ENCODE measurements around the gene TCP1. TPM values are rescaled to one million over a fixed set of nuclear protein-coding genes. Genes with fewer than 3 reads are reported as not detected.

The TCP1 gene
- total and polyA plus RNA-seq, 2 donors (not counting 3 experiments of a cell fraction or from before 2014, with no cell fraction given) = 168 to 302 TPM

DNA sequence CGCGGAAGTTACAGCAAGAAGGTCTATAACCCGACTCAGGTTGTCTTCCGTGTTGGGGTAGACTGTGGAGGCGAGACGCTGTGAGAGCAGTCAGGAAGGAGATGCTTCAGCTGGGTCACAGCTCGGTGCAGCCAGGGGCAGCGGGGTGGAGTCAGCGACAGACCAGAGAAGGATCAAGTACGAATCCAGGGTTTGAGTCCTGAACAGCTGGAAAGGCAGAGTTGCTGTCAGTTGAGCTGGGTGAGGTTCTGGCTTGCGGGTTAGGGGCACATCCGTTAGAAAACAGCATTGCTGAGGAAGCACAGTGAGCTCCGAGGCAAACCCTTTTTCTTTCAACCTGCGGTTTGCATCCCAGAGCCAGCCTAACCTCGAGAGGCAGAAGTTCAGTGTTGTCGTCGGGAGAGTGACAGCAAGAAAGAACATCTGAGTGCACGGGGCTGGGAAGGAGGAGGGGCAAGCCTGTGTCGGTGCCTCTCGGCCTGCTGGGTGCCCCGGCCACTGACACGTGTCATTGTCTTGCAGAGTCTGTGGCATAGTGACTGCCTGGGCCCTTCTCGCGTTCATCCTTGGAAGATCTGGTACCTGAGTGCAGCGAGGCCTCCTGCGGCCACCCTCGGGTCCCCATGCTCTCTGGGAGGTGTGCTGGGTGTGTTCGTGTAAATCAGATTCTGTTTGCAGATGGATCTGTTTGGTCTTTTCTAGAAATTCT, 30.7 kb upstream of the TCP1 start:
- dilution Hi-C loops (cut with MboI; ENCODE audit: extremely low pct_ligation_motif_present, low sequenced_read_pairs) (no loop called here), intact Hi-C loops (cut with micrococcal nuclease) (no loop called here)
- DNase-seq (ENCODE audit: low read depth, low spot score) (no peak), FAIRE-seq (no peak)
- BruUV-seq (replicated peaks) = no TSS peak
- no peaks in the 10 kb centered on the region for H3K36me3 ChIP-seq (ENCODE audit: control insufficient read depth in 2 of 2, extremely low read depth in 1 of 2, insufficient read depth in 2 of 2, low read length in 2 of 2)
- no peaks in the 10 kb centered on the region for H4K20me1 ChIP-seq (replicated peaks; ENCODE audit: control insufficient read depth, extremely low read depth, insufficient read depth, low read length)
- H3K9ac ChIP-seq (replicated peaks; ENCODE audit: extremely low read depth, insufficient read depth, low read length) = no peak overlapping the region
- H3K79me2 ChIP-seq (ENCODE audit: control insufficient read depth, insufficient read depth, low read length) = no peaks in the 10 kb centered on the region
- H3K27ac ChIP-seq (ENCODE audit: insufficient read depth, low read depth, low read length) = no peak overlapping the region
- no peaks in the 10 kb centered on the region for H3K4me1 ChIP-seq (ENCODE audit: control insufficient read depth, extremely low read depth, insufficient read depth, low read length)
- no peak overlapping the region for H3K4me2 ChIP-seq (ENCODE audit: insufficient read depth, low read length)
- H3K9me3 ChIP-seq (replicated peaks; ENCODE audit: control insufficient read depth, insufficient read depth, low read length) = no peaks in the 10 kb centered on the region
- H2AFZ ChIP-seq (ENCODE audit: low read depth, low read length) = no peak overlapping the region
- peaks cover 0 to 2% of the 10 kb centered on the region in 2 experiments for H3K27me3 ChIP-seq (ENCODE audit: control insufficient read depth in 2 of 2, insufficient read depth in 2 of 2, low read length in 2 of 2)
- POLR2A ChIA-PET = no interaction called here
- no peaks in the 10 kb centered on the region for H3K9me1 ChIP-seq (replicated peaks; ENCODE audit: control insufficient read depth, extremely low read depth, insufficient read depth, low read length)
- TF ChIP-seq MAX (IDR thresholded peaks at IDR 0.05; ENCODE audit: insufficient read depth, insufficient read length) (no peak), EZH2 (IDR thresholded peaks at IDR 0.05; ENCODE audit: borderline replicate concordance, low read depth, low read length, severe bottlenecking) (no peak), JUN (IDR thresholded peaks at IDR 0.05; ENCODE audit: borderline replicate concordance, insufficient read depth, insufficient read length, low read depth) (no peak), CTCF (IDR thresholded peaks at IDR 0.05; ENCODE audit: extremely low read depth in 1 of 2, insufficient read depth in 1 of 2, low read depth in 1 of 2, low read length in 2 of 2) (no peak), POLR2A (IDR thresholded peaks at IDR 0.05; ENCODE audit: low read depth, low read length) (no peak)
- CTCF ChIA-PET = no interaction called here
- H3K4me3 ChIP-seq (replicated peaks in 1 of 3; ENCODE audit: insufficient read depth in 1 of 3, low read depth in 1 of 3, low read length in 3 of 3) = no peak overlapping the region

DNA sequence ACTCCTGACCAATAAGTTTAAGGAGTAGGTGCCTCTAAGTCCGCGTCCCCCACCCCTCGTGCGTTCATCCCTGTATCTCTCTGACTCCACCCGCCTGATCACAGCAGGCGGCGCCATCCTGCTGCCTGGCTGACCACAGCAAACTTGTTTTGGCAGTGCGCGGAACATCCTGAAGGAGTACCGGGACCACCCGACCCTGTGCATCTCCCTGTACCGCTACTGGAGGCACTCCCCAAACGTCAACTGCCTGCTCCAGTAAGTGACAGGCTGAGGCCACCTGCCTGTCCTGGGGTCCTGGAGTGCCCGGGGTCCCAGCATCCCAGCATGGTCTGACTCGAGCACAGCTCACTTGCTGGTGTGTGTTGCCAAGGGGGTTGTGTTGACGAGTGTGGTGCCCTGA, 29.7 kb upstream of the TCP1 start:
- H3K27ac ChIP-seq (ENCODE audit: insufficient read depth, low read depth, low read length) = no peak overlapping the region
- no peak overlapping the region for H2AFZ ChIP-seq (ENCODE audit: low read depth, low read length)
- no peaks in the 10 kb centered on the region for H4K20me1 ChIP-seq (replicated peaks; ENCODE audit: control insufficient read depth, extremely low read depth, insufficient read depth, low read length)
- ChIA-PET CTCF (no interaction called here), POLR2A (no interaction called here)
- no peak overlapping the region for H3K4me2 ChIP-seq (ENCODE audit: insufficient read depth, low read length)
- no peak overlapping the region for H3K9ac ChIP-seq (replicated peaks; ENCODE audit: extremely low read depth, insufficient read depth, low read length)
- H3K4me1 ChIP-seq (ENCODE audit: control insufficient read depth, extremely low read depth, insufficient read depth, low read length) = no peaks in the 10 kb centered on the region
- no peak for DNase-seq (ENCODE audit: low read depth, low spot score)
- peaks cover 0 to 2% of the 10 kb centered on the region in 2 experiments for H3K27me3 ChIP-seq (ENCODE audit: control insufficient read depth in 2 of 2, insufficient read depth in 2 of 2, low read length in 2 of 2)
- no TSS peak for BruUV-seq (replicated peaks)
- H3K79me2 ChIP-seq (ENCODE audit: control insufficient read depth, insufficient read depth, low read length) = no peaks in the 10 kb centered on the region
- FAIRE-seq = no peak
- no peaks in the 10 kb centered on the region for H3K9me3 ChIP-seq (replicated peaks; ENCODE audit: control insufficient read depth, insufficient read depth, low read length)
- no peak overlapping the region for H3K4me3 ChIP-seq (replicated peaks in 1 of 3; ENCODE audit: insufficient read depth in 1 of 3, low read depth in 1 of 3, low read length in 3 of 3)
- dilution Hi-C loops (cut with MboI; ENCODE audit: extremely low pct_ligation_motif_present, low sequenced_read_pairs) = no loop called here
- no peaks in the 10 kb centered on the region for H3K36me3 ChIP-seq (ENCODE audit: control insufficient read depth in 2 of 2, extremely low read depth in 1 of 2, insufficient read depth in 2 of 2, low read length in 2 of 2)
- no peaks in the 10 kb centered on the region for H3K9me1 ChIP-seq (replicated peaks; ENCODE audit: control insufficient read depth, extremely low read depth, insufficient read depth, low read length)
- intact Hi-C loops (cut with micrococcal nuclease) = no loop called here
- no peak for TF ChIP-seq FOS (IDR thresholded peaks at IDR 0.05; ENCODE audit: borderline replicate concordance, insufficient read depth, low read length)
- TF ChIP-seq CTCF (IDR thresholded peaks at IDR 0.05; ENCODE audit: extremely low read depth in 1 of 2, insufficient read depth in 1 of 2, low read depth in 1 of 2, low read length in 2 of 2) = no peak
- TF ChIP-seq GATA2 (IDR thresholded peaks at IDR 0.05; ENCODE audit: insufficient read depth, insufficient read length, low read depth, low read length) = no peak
- no peak for TF ChIP-seq POLR2A (IDR thresholded peaks at IDR 0.05; ENCODE audit: low read depth, low read length)
- no peak for TF ChIP-seq JUN (IDR thresholded peaks at IDR 0.05; ENCODE audit: borderline replicate concordance, insufficient read depth, insufficient read length, low read depth)
- TF ChIP-seq POLR2AphosphoS5 (IDR thresholded peaks at IDR 0.05; ENCODE audit: insufficient read depth, low read depth, low read length) = no peak
- TF ChIP-seq MYC (IDR thresholded peaks at IDR 0.05; ENCODE audit: low read depth, low read length) = no peak
- no peak for TF ChIP-seq EZH2 (IDR thresholded peaks at IDR 0.05; ENCODE audit: borderline replicate concordance, low read depth, low read length, severe bottlenecking)
- TF ChIP-seq MAX (IDR thresholded peaks at IDR 0.05; ENCODE audit: insufficient read depth, insufficient read length) = no peak
